Kidney epithelial cell (primary cell): ENCODE results near the gene PRRC2B. TPM values are rescaled to one million over a fixed set of nuclear protein-coding genes. Genes with fewer than 3 reads are reported as not detected.
"Not testable (repeated sequence)": the region's sequence is repeated elsewhere in the genome, so short reads cannot be mapped to it uniquely, and the experiment has no call there.

ENCODE experiments used
- DNase-seq: peaks from one replicate; pipeline ENCODE4 v3.0.0-alpha.2; 2010; ENCODE audit warnings: low read depth
- H3K27me3 ChIP-seq: 2 replicates; pipeline ENCODE4 v1.6.0; 2011; ENCODE audit warnings: low read length; ENCODE audit not compliant: control insufficient read depth, insufficient read depth
- H3K36me3 ChIP-seq: 2 replicates; pipeline ENCODE4 v1.5.1; 2011; ENCODE audit warnings: low read length; ENCODE audit not compliant: control insufficient read depth, insufficient read depth
- H3K4me3 ChIP-seq: 2 replicates; pipeline ENCODE4 v1.5.1; 2011; ENCODE audit warnings: low read depth, mild to moderate bottlenecking, control low read depth, low read length
- total RNA-seq: library from RNA; depleted of rRNA; stranded (reverse); fragments of >200 nt; gene quantifications from 2 replicates; pipeline ENCODE4 v1.2.3, GENCODE V29; 2015
- TF ChIP-seq, protein P1 (sequence below): IDR thresholded peaks from 2 replicates; pipeline ENCODE4 v1.5.1; 2011; ENCODE audit warnings: mild to moderate bottlenecking, moderate library complexity, low read length, control low read depth, inconsistent platforms; ENCODE audit not compliant: insufficient read depth, poor library complexity, severe bottlenecking

PRRC2B gene
- total RNA-seq, 1 donor from 2014 or later: 158 TPM

DNA sequence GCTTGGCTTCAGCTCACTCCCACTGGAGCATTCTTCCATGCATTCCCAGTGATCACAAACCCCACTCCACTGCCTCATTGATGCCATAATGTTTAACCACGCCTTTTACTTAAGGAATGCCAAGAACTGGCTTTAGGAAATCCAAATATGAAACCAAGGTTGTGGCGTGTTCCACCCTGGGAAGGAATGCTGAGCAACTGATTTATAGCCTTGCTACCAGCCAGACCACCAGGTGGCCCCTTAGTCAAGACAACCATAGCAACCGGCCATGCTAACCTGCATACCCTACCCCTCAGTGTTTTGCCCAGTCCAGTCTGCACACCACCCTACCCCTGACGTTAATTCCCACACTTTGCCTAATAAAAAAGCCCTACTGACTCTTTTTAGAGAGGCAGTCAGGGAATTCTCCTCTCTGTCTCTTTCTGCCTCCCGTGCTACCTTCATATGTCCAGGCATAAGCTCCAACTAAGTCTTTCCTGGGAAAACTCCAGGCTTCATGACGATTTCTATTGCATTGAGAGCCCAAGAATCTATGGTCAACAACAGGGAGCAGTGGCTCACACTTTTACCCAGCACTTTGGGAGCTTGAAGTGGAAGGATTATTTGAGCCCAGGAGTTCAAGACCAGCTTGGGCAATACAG lies 27.0 kb upstream of the PRRC2B start:
- no peak for DNase-seq
- TF ChIP-seq, protein P1, sequence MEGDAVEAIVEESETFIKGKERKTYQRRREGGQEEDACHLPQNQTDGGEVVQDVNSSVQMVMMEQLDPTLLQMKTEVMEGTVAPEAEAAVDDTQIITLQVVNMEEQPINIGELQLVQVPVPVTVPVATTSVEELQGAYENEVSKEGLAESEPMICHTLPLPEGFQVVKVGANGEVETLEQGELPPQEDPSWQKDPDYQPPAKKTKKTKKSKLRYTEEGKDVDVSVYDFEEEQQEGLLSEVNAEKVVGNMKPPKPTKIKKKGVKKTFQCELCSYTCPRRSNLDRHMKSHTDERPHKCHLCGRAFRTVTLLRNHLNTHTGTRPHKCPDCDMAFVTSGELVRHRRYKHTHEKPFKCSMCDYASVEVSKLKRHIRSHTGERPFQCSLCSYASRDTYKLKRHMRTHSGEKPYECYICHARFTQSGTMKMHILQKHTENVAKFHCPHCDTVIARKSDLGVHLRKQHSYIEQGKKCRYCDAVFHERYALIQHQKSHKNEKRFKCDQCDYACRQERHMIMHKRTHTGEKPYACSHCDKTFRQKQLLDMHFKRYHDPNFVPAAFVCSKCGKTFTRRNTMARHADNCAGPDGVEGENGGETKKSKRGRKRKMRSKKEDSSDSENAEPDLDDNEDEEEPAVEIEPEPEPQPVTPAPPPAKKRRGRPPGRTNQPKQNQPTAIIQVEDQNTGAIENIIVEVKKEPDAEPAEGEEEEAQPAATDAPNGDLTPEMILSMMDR: peak; percentile 42
- H3K4me3 ChIP-seq: no peak overlapping the region

DNA sequence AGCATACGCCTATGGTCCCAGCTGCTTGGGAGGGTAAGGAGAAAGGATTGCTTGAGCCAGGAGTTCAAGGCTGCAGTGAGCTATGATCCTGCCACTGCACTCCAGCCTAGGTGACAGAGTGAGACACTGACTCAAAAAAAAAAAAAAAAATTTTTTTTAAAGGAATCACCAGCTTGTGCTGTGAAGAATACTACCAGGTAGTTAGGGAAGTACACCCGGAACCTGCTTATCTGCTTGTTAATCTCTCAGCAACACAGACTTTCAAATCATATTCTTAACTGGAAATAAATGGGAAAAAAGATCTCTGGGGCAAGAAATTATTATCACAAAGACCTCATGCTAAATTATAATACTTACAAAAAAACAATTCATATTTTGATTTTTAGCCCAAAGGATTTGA lies 26.4 kb upstream of the PRRC2B start:
- H3K4me3 ChIP-seq: no peak overlapping the region
- H3K27me3 ChIP-seq: no peaks in the 10 kb centered on the region
- TF ChIP-seq, protein P1: no peak
- no peak for DNase-seq
- no peaks in the 10 kb centered on the region for H3K36me3 ChIP-seq

More for the DNA sequence above, 27.0 kb upstream of the PRRC2B start:
- Histone ChIP-seq H3K27me3 (no peaks in the 10 kb centered on the region), H3K36me3 (no peaks in the 10 kb centered on the region)

DNA sequence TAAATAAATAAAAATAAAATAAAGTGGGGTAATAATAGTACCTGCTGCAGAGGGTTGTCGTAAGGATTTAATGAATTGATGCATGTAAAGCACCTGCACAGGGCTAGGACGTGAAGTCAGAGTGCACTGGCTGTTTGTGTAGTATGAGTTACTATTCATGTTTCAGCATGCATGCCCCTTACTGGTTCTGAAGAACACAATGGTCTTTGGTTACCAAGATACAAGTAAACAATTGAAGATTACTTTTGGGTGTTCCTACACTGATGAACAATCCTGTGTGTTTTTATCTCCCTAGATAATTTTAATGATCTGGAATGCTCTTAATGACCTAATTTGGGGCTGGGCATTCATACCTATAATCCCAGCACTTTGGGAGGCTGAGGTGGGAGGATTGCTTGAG lies 23.2 kb upstream of the PRRC2B start:
- no peaks in the 10 kb centered on the region for H3K27me3 ChIP-seq
- no peak for DNase-seq
- TF ChIP-seq, protein P1: no peak

DNA sequence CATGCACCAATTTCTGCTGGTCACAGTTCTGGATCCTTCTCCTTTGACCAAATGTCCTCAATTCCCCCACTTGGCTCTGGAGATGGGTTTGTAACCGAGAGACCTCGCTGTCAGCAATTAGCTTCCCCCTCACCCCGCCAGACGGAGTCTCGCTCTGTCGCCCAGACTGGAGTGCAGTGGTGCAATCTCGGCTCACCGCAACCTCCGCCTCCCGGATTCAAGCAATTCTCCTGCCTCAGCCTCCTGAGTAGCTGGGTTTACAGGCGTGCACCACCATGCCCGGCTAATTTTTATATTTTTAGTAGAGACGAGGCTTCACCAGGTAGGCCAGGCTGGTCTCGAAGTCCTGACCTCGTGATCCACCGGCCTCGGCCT lies 21.3 kb upstream of the PRRC2B start:
- not testable (repeated sequence) for H3K27me3 ChIP-seq, DNase-seq, H3K36me3 ChIP-seq
- H3K4me3 ChIP-seq: peak overlapping the region; percentile 67

More for the DNA sequence above, 23.2 kb upstream of the PRRC2B start:
- Histone ChIP-seq H3K36me3 (no peaks in the 10 kb centered on the region), H3K4me3 (no peak overlapping the region)

DNA sequence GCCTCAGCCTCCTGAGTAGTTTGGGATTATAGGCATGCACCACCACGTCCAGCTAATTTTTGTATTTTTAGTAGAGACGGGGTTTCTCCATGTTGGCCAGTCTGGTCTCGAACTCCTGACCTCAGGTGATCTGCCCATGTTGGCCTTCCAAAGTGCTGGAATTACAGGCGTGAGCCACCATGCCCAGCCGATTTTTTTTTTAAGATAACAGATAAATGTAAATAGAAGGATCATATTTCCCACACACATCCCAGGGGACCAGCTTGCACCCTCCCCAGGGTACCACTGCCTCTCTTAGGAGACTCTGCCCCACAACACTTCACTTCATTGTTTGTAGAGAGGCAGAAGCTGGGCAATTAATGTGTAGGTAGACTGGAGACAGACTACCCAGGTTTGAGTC lies 19.2 kb upstream of the PRRC2B start:
- H3K36me3 ChIP-seq, H3K4me3 ChIP-seq, DNase-seq, H3K27me3 ChIP-seq: not testable (repeated sequence)

DNA sequence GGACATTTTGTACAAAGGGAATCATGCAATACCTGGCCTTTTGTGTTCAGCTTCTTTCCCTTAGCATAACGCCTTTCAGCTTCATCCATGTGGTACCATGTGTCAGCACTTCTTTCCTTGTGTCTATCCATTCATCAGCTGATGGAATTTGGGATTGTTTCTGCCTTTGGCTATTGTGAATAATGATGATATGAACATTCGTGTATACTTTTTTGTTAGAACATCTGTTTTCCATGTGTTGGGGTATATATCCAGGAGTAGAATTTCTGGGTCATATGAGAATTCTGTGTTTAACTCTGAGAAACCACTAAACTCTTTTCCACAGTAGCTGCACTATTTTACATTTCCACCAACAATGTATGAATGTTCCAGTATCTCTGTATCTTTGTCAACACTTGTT lies 14.8 kb upstream of the PRRC2B start:
- DNase-seq: no peak
- Histone ChIP-seq H3K4me3 (no peak overlapping the region), H3K36me3 (no peaks in the 10 kb centered on the region), H3K27me3 (no peaks in the 10 kb centered on the region)
- TF ChIP-seq, protein P1: no peak
